Pancreas (tissue), 10 donors: ENCODE data around the gene PTPRS. TPM values are rescaled to one million over a fixed set of nuclear protein-coding genes. Genes with fewer than 3 reads are reported as not detected.

Experiments used
- ATAC-seq, 4 donors: fragments of 200-7000 bp; cut with Tn5 transposase; one replicate each; pipeline versions ENCODE4 v1.8.0 to v1.9.1; 2020; ENCODE audit warnings: mild to moderate bottlenecking in 4 of 4, moderate library complexity in 4 of 4
- DNase-seq, 6 donors: peaks; one replicate each; pipeline ENCODE4 v3.0.0-alpha.2; 2020
- FAIRE-seq: peaks from 2 replicates; lab custom pipeline; 2012; peaks lifted over from hg19 to GRCh38; lab: Jason Lieb, UNC
- H3K27ac ChIP-seq, 4 donors: fragments of 200-600 bp; sonication (generic); 1 replicate in 3 of 4; 2 replicates in 1 of 4; pipeline versions ENCODE4 v1.5.0 to v1.8.0; 2020
- H3K27me3 ChIP-seq, 4 donors: fragments of 200-600 bp; one replicate each; pipeline ENCODE4 v1.8.0; 2021
- H3K36me3 ChIP-seq, 3 donors: fragments of 200-600 bp; sonication (generic) in 1 of 3; one replicate each; pipeline versions ENCODE4 v1.5.0 to v1.8.0; 2020 to 2021
- H3K4me1 ChIP-seq, 3 donors: fragments of 200-600 bp; one replicate each; pipeline ENCODE4 v1.8.0; 2021
- H3K4me3 ChIP-seq, 4 donors: fragments of 200-600 bp; sonication (generic) in 2 of 4; one replicate each; pipeline versions ENCODE4 v1.5.0 to v1.8.0; 2020 to 2021
- H3K9me3 ChIP-seq, 4 donors: fragments of 200-600 bp; one replicate each; pipeline ENCODE4 v1.8.0; 2021
- WGBS, 2 donors: extraction: QIAGEN DNeasy Blood & Tissue Kit; methylation state at CpG; one replicate each; pipeline ENCODE4 v1.1.7; 2013; 5-methylcytosine and 5-hydroxymethylcytosine counted together
- intact Hi-C, 3 donors: fragments of 100-400 bp; cut with DNase I; formaldehyde crosslinking; loops; one replicate each; pipeline versions ENCODE4 v1.11.1 to v1.14.2; 2022
- polyA plus RNA-seq, 2 donors: library from polyadenylated mRNA; stranded (reverse); fragments of 200-250 nt; gene quantifications; one replicate each; pipeline ENCODE4 v1.2.3, GENCODE V29; 2013
- total RNA-seq, 6 donors: library from RNA; stranded (reverse); fragmentation: NEBNext Ultra II Directional in 4 of 6; extraction: Animal tissue kit (Norgen Biotek cat#: 25700) in 4 of 6; gene quantifications; one replicate each; pipeline versions ENCODE4 v1.2.1 to v1.2.4, GENCODE V29; 2021 to 2023
- TF ChIP-seq, protein P1 (sequence below), 4 donors: fragments of 200-600 bp; sonication (generic) in 3 of 4; IDR thresholded peaks; one replicate each; pipeline versions ENCODE4 v1.5.0 to v1.8.0; 2021; ENCODE audit warnings: antibody characterized with exemption in 4 of 4
- donor health status: healthy with polysubstance abuse.
- donor health status: DM: no; HTN: no; CAD: no; lungs with moderate emphysema.
- donor health status: DM: no; HTN: no; CAD: no.
- donor health status: control.
- donor health status: control.
- donor health status: Bipolar disorder and iron deficiency.
- donor health status: DM: yes; HTN: yes; CAD: no.
- donor health status: DM: no; HTN: no; CAD: no.
- donor health status: DM: no; HTN: no; CAD: no.
- donor health status: DM: yes; HTN: yes; CAD: no.

PTPRS gene
- total and polyA plus RNA-seq, 8 donors, result 14.8 to 91.2 (median 69.4) TPM

- DNase-seq, result no peak
- intact Hi-C loops, result no loop called here
- no peak for FAIRE-seq
- Histone ChIP-seq H3K4me3 (no peak overlapping the region), H3K36me3 (no peaks in the 10 kb centered on the region), H3K4me1 (peaks cover 3 to 5% (median 5%) of the 10 kb centered on the region in 3 donors), H3K27ac (no peak overlapping the region), H3K27me3 (no peaks in the 10 kb centered on the region), H3K9me3 (no peaks in the 10 kb centered on the region)
- 86 to 90% methylated on average over 13 of the region's 13 CpGs for WGBS, 2 donors
- ATAC-seq, result no peak
- TF ChIP-seq, protein P1, sequence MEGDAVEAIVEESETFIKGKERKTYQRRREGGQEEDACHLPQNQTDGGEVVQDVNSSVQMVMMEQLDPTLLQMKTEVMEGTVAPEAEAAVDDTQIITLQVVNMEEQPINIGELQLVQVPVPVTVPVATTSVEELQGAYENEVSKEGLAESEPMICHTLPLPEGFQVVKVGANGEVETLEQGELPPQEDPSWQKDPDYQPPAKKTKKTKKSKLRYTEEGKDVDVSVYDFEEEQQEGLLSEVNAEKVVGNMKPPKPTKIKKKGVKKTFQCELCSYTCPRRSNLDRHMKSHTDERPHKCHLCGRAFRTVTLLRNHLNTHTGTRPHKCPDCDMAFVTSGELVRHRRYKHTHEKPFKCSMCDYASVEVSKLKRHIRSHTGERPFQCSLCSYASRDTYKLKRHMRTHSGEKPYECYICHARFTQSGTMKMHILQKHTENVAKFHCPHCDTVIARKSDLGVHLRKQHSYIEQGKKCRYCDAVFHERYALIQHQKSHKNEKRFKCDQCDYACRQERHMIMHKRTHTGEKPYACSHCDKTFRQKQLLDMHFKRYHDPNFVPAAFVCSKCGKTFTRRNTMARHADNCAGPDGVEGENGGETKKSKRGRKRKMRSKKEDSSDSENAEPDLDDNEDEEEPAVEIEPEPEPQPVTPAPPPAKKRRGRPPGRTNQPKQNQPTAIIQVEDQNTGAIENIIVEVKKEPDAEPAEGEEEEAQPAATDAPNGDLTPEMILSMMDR (IDR thresholded peaks at IDR 0.05), result no peak
Observed at GRCh38 chr19:5341448-5341820, 822 bp upstream of the PTPRS start.

DNA sequence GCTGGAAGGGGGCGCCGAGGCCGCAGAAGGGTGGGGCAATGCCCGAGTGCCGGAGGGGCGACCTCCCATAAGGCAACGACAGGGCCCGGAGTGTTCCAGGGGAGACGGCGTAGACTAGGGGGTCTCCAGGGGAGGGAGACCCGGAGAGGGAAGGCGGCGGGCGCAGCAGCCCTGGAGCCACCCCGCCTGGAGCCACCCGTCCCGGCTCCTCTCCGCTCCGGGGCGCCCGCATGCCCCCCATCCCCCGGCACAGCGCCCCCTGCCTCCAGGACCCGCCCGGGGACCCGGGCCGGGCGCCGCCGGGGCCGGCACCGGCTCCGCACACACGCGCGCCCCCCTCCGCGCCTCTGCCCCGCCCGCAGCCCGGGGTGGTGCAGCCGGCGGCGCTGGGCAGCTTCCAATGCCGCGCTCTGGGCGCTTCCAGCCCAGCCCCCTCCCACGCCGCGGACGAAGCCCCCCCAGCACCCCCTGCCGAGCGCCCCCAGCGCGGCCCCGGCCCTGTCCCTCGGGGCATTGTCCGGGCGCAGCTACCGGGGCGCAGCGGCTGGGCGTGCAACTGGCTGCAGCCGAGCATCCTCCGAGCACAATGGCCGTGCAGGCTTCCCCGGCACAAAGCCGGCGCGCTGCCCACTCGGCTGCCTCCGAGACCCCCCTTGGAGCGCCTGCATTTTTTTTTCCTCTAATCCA is 519 bp downstream of the PTPRS start:
- TF ChIP-seq, protein P1 (IDR thresholded peaks at IDR 0.05), result no peak
- FAIRE-seq (no peak), ATAC-seq (peak; percentile 43 to 63 (median 55)), DNase-seq (peak in 4 of 6 donors; percentile 14 to 68 (median 42))
- H3K36me3 ChIP-seq, result no peaks in the 10 kb centered on the region
- no peaks in the 10 kb centered on the region for H3K27me3 ChIP-seq
- intact Hi-C loops, result no loop called here
- no peak overlapping the region for H3K27ac ChIP-seq
- 0 to 2% methylated on average over 31 to 73 of the region's 73 CpGs for WGBS, 2 donors
- H3K9me3 ChIP-seq, result no peaks in the 10 kb centered on the region
- H3K4me1 ChIP-seq, result peaks cover 3 to 5% (median 5%) of the 10 kb centered on the region in 3 donors
- peak overlapping the region; percentile 40 to 61 (median 48) for H3K4me3 ChIP-seq

DNA sequence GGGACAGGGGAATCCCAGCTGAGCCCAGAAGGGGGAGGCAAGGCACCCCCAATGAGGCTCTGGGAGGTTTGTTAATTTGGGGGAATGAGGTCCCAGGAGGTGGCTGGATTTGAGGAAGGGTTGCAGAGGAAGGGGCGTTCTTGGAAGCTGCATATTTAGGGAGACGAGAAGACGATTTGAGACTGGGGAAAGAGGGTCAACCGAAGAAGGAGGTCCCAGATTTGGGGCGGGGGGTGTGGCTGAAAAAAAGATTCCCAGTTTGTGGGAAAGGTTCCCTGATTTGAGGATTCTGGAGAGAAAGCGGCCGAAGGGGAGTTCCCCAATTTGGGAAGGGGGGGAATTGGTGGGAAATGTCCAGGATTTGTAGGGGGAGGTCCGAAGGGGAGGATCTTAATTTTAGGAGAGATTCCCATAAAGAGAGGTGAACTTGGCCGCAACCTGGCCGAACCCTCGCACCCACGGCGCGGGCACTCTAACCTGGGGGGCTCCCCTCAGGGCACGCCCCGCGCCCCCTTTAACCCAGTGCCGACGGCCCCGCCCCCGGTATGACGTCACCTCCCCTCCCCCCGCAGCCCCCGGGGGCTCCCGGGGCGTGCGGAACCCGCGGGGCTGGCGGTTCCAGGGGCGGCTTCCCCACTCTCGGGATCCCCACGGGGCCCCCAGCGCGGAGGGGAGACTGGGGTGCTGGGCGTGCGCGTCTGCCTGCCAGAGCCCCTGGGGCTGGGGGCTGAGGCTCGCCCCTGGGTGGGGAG is 1.2 kb downstream of the PTPRS start:
- ATAC-seq (no peak), DNase-seq (peak in 1 of 6 donors; percentile 42), FAIRE-seq (no peak)
- no peaks in the 10 kb centered on the region for H3K36me3 ChIP-seq
- H3K4me3 ChIP-seq, result peak overlapping the region in 3 of 4 donors; percentile 44 to 61 (median 53)
- intact Hi-C loops, result no loop called here
- no peak overlapping the region for H3K27ac ChIP-seq
- 2 to 3% methylated on average over 23 to 39 of the region's 39 CpGs for WGBS, 2 donors
- no peaks in the 10 kb centered on the region for H3K9me3 ChIP-seq
- TF ChIP-seq, protein P1 (IDR thresholded peaks at IDR 0.05), result no peak
- H3K27me3 ChIP-seq, result no peaks in the 10 kb centered on the region
- H3K4me1 ChIP-seq, result peaks cover 3 to 5% (median 5%) of the 10 kb centered on the region in 3 donors

DNA sequence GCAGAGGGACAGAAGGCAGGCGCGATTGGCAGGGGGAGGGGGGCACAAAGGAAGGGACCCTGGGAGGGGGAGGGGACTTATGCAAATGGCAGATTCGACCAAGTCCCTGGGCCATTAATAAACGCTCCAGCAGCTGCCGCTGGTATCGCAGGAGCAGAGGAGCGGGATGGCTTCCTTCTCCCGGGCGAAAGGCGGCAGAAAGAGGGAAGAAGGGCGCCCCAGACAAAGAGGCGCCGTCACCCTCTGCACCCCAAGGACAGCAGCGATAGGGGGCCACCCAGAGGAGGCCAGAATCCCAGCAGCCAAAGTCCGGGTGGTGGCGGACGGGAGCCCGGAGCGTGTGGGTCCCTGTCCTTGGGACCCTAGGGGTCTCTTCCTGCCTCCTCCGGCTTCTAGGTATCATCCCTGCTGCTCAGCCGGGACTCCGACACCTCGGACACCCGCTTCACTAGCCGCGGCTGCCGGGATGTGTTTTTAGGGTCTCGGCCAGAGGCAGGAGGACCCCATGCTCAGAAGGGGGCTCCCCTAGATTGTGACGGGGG is 1.9 kb downstream of the PTPRS start:
- FAIRE-seq (no peak), DNase-seq (no peak), ATAC-seq (no peak)
- Histone ChIP-seq H3K9me3 (no peaks in the 10 kb centered on the region), H3K36me3 (no peaks in the 10 kb centered on the region), H3K27me3 (no peaks in the 10 kb centered on the region), H3K4me1 (peaks cover 3 to 5% (median 5%) of the 10 kb centered on the region in 3 donors), H3K4me3 (no peak overlapping the region), H3K27ac (no peak overlapping the region)
- intact Hi-C loops, result no loop called here
- 3 to 5% methylated on average over 27 to 28 of the region's 29 CpGs for WGBS, 2 donors
- TF ChIP-seq, protein P1 (IDR thresholded peaks at IDR 0.05), result no peak
